ENCODE data around the gene THAP7.
A peak's percentile ranks its signal among the peaks of the same experiment; 100 is the strongest.
"Not testable (repeated sequence)": the region's sequence is repeated elsewhere in the genome, so short reads cannot be mapped to it uniquely, and the experiment has no call there.

Gene THAP7

GRCh38 chr22:21042978-21043859 is 41.3 kb upstream of the THAP7 start:
- H3K27me3 ChIP-seq (ENCODE audit: control insufficient read depth, insufficient read depth, low read length) = peaks cover 7% of the 10 kb centered on the region; the same call in 1 of the 2 replicates
- H3K4me1 ChIP-seq (ENCODE audit: control insufficient read depth, insufficient read depth, low read length) = peaks cover 13% of the 10 kb centered on the region
- H3K4me3 ChIP-seq (ENCODE audit: low read depth, low read length) = no peak overlapping the region
- no peaks in the 10 kb centered on the region for H3K36me3 ChIP-seq (ENCODE audit: control insufficient read depth, insufficient read depth, low read length)
- no peak overlapping the region for H3K9ac ChIP-seq (ENCODE audit: low read length)
- H3K9me3 ChIP-seq (ENCODE audit: control insufficient read depth, insufficient read depth, low read depth, low read length) = no peaks in the 10 kb centered on the region
- H3K27ac ChIP-seq (ENCODE audit: low read depth, low read length) = no peak overlapping the region

- Histone ChIP-seq H3K27ac (ENCODE audit: low read depth, low read length) (no peak overlapping the region), H3K9ac (ENCODE audit: low read length) (no peak overlapping the region), H3K27me3 (ENCODE audit: control insufficient read depth, insufficient read depth, low read length) (peaks cover 7% of the 10 kb centered on the region; the same call in 1 of the 2 replicates), H3K9me3 (ENCODE audit: control insufficient read depth, insufficient read depth, low read depth, low read length) (no peaks in the 10 kb centered on the region), H3K4me3 (ENCODE audit: low read depth, low read length) (no peak overlapping the region), H3K4me1 (ENCODE audit: control insufficient read depth, insufficient read depth, low read length) (peaks cover 13% of the 10 kb centered on the region), H3K36me3 (ENCODE audit: control insufficient read depth, insufficient read depth, low read length) (no peaks in the 10 kb centered on the region)
Observed at GRCh38 chr22:21041937-21042336, 40.0 kb upstream of the THAP7 start.

- not testable (repeated sequence) for H3K9ac ChIP-seq (ENCODE audit: low read length); H3K27me3 ChIP-seq (ENCODE audit: control insufficient read depth, insufficient read depth, low read length); H3K9me3 ChIP-seq (ENCODE audit: control insufficient read depth, insufficient read depth, low read depth, low read length); H3K4me3 ChIP-seq (ENCODE audit: low read depth, low read length); H3K36me3 ChIP-seq (ENCODE audit: control insufficient read depth, insufficient read depth, low read length); H3K4me1 ChIP-seq (ENCODE audit: control insufficient read depth, insufficient read depth, low read length); H3K27ac ChIP-seq (ENCODE audit: low read depth, low read length)
Observed at GRCh38 chr22:21039158-21039557, 37.2 kb upstream of the THAP7 start.

- Histone ChIP-seq H3K27ac (ENCODE audit: low read depth, low read length) (no peak overlapping the region), H3K36me3 (ENCODE audit: control insufficient read depth, insufficient read depth, low read length) (no peaks in the 10 kb centered on the region)
Observed at GRCh38 chr22:21038405-21038804, 36.5 kb upstream of the THAP7 start.

GRCh38 chr22:21034989-21035388 is 33.1 kb upstream of the THAP7 start:
- Histone ChIP-seq H3K9ac (ENCODE audit: low read length) (no peak overlapping the region), H3K4me1 (ENCODE audit: control insufficient read depth, insufficient read depth, low read length) (no peaks in the 10 kb centered on the region; the same call in 1 of the 2 replicates), H3K4me3 (ENCODE audit: low read depth, low read length) (no peak overlapping the region), H3K27ac (ENCODE audit: low read depth, low read length) (no peak overlapping the region), H3K27me3 (ENCODE audit: control insufficient read depth, insufficient read depth, low read length) (peaks cover 38% of the 10 kb centered on the region), H3K36me3 (ENCODE audit: control insufficient read depth, insufficient read depth, low read length) (no peaks in the 10 kb centered on the region), H3K9me3 (ENCODE audit: control insufficient read depth, insufficient read depth, low read depth, low read length) (no peaks in the 10 kb centered on the region)

More at GRCh38 chr22:21038405-21038804, 36.5 kb upstream of the THAP7 start:
- no peaks in the 10 kb centered on the region for H3K9me3 ChIP-seq (ENCODE audit: control insufficient read depth, insufficient read depth, low read depth, low read length)
- H3K4me3 ChIP-seq (ENCODE audit: low read depth, low read length) = no peak overlapping the region
- H3K9ac ChIP-seq (ENCODE audit: low read length) = no peak overlapping the region
- H3K27me3 ChIP-seq (ENCODE audit: control insufficient read depth, insufficient read depth, low read length) = peaks cover 7% of the 10 kb centered on the region; the same call in 1 of the 2 replicates
- no peaks in the 10 kb centered on the region; the same call in 1 of the 2 replicates for H3K4me1 ChIP-seq (ENCODE audit: control insufficient read depth, insufficient read depth, low read length)

- Histone ChIP-seq H3K27me3 (ENCODE audit: control insufficient read depth, insufficient read depth, low read length) (peaks cover 45% of the 10 kb centered on the region), H3K4me1 (ENCODE audit: control insufficient read depth, insufficient read depth, low read length) (no peaks in the 10 kb centered on the region; the same call in 1 of the 2 replicates), H3K27ac (ENCODE audit: low read depth, low read length) (no peak overlapping the region), H3K36me3 (ENCODE audit: control insufficient read depth, insufficient read depth, low read length) (no peaks in the 10 kb centered on the region), H3K4me3 (ENCODE audit: low read depth, low read length) (no peak overlapping the region), H3K9ac (ENCODE audit: low read length) (no peak overlapping the region), H3K9me3 (ENCODE audit: control insufficient read depth, insufficient read depth, low read depth, low read length) (no peaks in the 10 kb centered on the region)
Observed at GRCh38 chr22:21033895-21034294, 32.0 kb upstream of the THAP7 start.

- Histone ChIP-seq H3K27me3 (ENCODE audit: control insufficient read depth, insufficient read depth, low read length) (peaks cover 45% of the 10 kb centered on the region), H3K27ac (ENCODE audit: low read depth, low read length) (no peak overlapping the region), H3K9ac (ENCODE audit: low read length) (no peak overlapping the region), H3K4me3 (ENCODE audit: low read depth, low read length) (peak overlapping the region; percentile 63), H3K9me3 (ENCODE audit: control insufficient read depth, insufficient read depth, low read depth, low read length) (no peaks in the 10 kb centered on the region), H3K36me3 (ENCODE audit: control insufficient read depth, insufficient read depth, low read length) (no peaks in the 10 kb centered on the region), H3K4me1 (ENCODE audit: control insufficient read depth, insufficient read depth, low read length) (no peaks in the 10 kb centered on the region; the same call in 1 of the 2 replicates)
Observed at GRCh38 chr22:21032868-21033688, 31.2 kb upstream of the THAP7 start.

- Histone ChIP-seq H3K4me1 (ENCODE audit: control insufficient read depth, insufficient read depth, low read length) (no peaks in the 10 kb centered on the region; the same call in 1 of the 2 replicates), H3K27ac (ENCODE audit: low read depth, low read length) (no peak within 1 kb of the TSS), H3K9me3 (ENCODE audit: control insufficient read depth, insufficient read depth, low read depth, low read length) (no peaks in the 10 kb centered on the region), H3K27me3 (ENCODE audit: control insufficient read depth, insufficient read depth, low read length) (peaks cover 45% of the 10 kb centered on the region), H3K9ac (ENCODE audit: low read length) (peak within 1 kb of the TSS; percentile 13), H3K36me3 (ENCODE audit: control insufficient read depth, insufficient read depth, low read length) (no peaks in the 10 kb centered on the region), H3K4me3 (ENCODE audit: low read depth, low read length) (peak within 1 kb of the TSS; percentile 63)
Observed at GRCh38 chr22:21032037-21032867, 30.3 kb upstream of the THAP7 start, which contains the start of gene SLC7A4. TSS of gene SLC7A4 (minus strand) at chr22:21032561. CDS start at chr22:21031812, 749 bp downstream.

- Histone ChIP-seq H3K4me1 (ENCODE audit: control insufficient read depth, insufficient read depth, low read length) (no peaks in the 10 kb centered on the region; the same call in 1 of the 2 replicates), H3K27me3 (ENCODE audit: control insufficient read depth, insufficient read depth, low read length) (peaks cover 45% of the 10 kb centered on the region)
Observed at GRCh38 chr22:21031545-21032036, 29.7 kb upstream of the THAP7 start.

More at GRCh38 chr22:21031545-21032036, 29.7 kb upstream of the THAP7 start:
- Histone ChIP-seq H3K9ac (ENCODE audit: low read length) (no peak overlapping the region), H3K36me3 (ENCODE audit: control insufficient read depth, insufficient read depth, low read length) (no peaks in the 10 kb centered on the region), H3K4me3 (ENCODE audit: low read depth, low read length) (peak overlapping the region; percentile 63), H3K9me3 (ENCODE audit: control insufficient read depth, insufficient read depth, low read depth, low read length) (no peaks in the 10 kb centered on the region), H3K27ac (ENCODE audit: low read depth, low read length) (no peak overlapping the region)

Data from HUES6 (cell line).